H1 (cell line): ENCODE data around the gene ARMC12.

ENCODE experiments used
- POLR2A ChIP-seq, 2 experiments: IDR thresholded peaks; 1 replicate in 1 of 2; 2 replicates in 1 of 2; pipeline ENCODE4 v1.6.1; 2011; ENCODE audit warnings: low read depth in 2 of 2, low read length in 2 of 2, mild to moderate bottlenecking in 2 of 2; ENCODE audit errors: control extremely low read depth in 1 of 2
- SRF ChIP-seq: IDR thresholded peaks from 2 replicates; pipeline ENCODE4 v1.6.1; 2011; ENCODE audit warnings: mild to moderate bottlenecking, low read depth, low read length, moderate library complexity

DNA sequence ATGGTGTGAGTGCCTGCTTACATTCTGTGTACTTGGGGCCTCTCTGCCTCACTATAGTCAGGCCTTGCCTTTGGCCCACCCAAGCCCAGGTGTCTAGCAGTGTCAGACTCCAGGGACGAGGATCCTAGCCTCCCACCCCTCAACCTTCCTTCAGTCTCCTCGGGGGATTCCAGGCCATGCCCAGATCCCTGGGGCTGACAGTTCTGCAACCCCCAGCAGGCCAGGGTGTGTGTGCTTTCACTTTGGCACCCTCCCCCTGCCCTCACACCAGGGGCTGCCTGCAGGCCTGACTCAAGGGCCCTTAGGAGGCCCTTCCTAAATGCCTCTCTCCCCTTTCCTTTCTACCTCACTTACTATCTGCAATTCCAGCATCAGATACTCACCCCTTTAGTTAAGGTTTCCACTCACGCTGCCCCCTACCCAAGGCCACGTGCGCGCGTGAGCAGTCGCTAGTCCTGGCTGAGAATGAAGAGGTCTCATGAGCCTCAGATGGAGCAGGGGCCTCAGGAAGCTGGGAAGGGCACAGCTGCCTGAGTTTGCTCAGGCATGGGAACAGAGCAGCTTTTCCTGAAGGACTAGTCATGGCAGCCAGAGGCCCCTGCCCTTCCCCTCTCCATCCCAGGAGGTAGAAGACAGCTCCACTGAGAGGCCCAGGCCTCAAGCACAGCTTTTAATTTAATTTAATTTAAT lies 61.1 kb downstream of the ARMC12 start:
- no peak for TF ChIP-seq POLR2A (IDR thresholded peaks at IDR 0.05; ENCODE audit: control extremely low read depth in 1 of 2, low read depth in 2 of 2, low read length in 2 of 2)
- no peak for TF ChIP-seq SRF
